Karpas-422 (cell line): ENCODE data around the gene WWOX. TPM values are rescaled to one million over a fixed set of nuclear protein-coding genes. Genes with fewer than 3 reads are reported as not detected.

Experiments
- DNase-seq: peaks from one replicate; pipeline ENCODE4 v3.0.0-alpha.2; 2015
- H2AFZ ChIP-seq: fragments of 200-600 bp; sonication (generic); 2 replicates; pipeline ENCODE4 v1.6.1; 2014; ENCODE audit warnings: antibody characterized with exemption, low read length, mixed read lengths
- H3K27ac ChIP-seq: fragments of 200-600 bp; sonication (generic); 2 replicates; pipeline ENCODE4 v1.5.1; 2014; ENCODE audit warnings: mild to moderate bottlenecking, low read length, moderate library complexity
- H3K27me3 ChIP-seq: fragments of 200-600 bp; sonication (generic); 2 replicates; pipeline ENCODE4 v1.6.1; 2014; ENCODE audit warnings: low read length, mixed read lengths
- H3K36me3 ChIP-seq: fragments of 200-600 bp; sonication (generic); 2 replicates; pipeline ENCODE4 v1.6.1; 2014; ENCODE audit warnings: low read length, mixed read lengths; ENCODE audit not compliant: insufficient read depth
- H3K4me1 ChIP-seq: fragments of 200-600 bp; sonication (generic); 2 replicates; pipeline ENCODE4 v1.6.1; 2014; ENCODE audit warnings: mild to moderate bottlenecking, low read length, mixed read lengths
- H3K4me2 ChIP-seq: fragments of 200-600 bp; sonication (generic); 2 replicates; pipeline ENCODE4 v1.6.1; 2014; ENCODE audit warnings: low read length, low read depth, mild to moderate bottlenecking; ENCODE audit not compliant: poor library complexity, severe bottlenecking
- H3K4me3 ChIP-seq: fragments of 200-600 bp; sonication (generic); 2 replicates; pipeline ENCODE4 v1.5.1; 2014; ENCODE audit warnings: mild to moderate bottlenecking, antibody characterized with exemption, low read length, mixed read lengths
- H3K79me2 ChIP-seq: fragments of 200-600 bp; sonication (generic); 2 replicates; pipeline ENCODE4 v1.6.1; 2014; ENCODE audit warnings: mild to moderate bottlenecking, low read length, mixed read lengths
- H3K9ac ChIP-seq: fragments of 200-600 bp; sonication (generic); 2 replicates; pipeline ENCODE4 v1.6.0; 2014; ENCODE audit warnings: low read length
- H3K9me2 ChIP-seq: fragments of 200-600 bp; sonication (generic), shearing (Covaris generic); replicated peaks from 2 replicates; pipeline ENCODE4 v1.6.0; 2014; ENCODE audit warnings: mild to moderate bottlenecking, low read length, moderate library complexity; ENCODE audit not compliant: insufficient read depth
- H3K9me3 ChIP-seq: fragments of 300-700, 200-600 bp; sonication (generic); 2 replicates; pipeline ENCODE4 v1.6.1; 2014; ENCODE audit warnings: low read length, mixed read lengths
- H4K20me1 ChIP-seq: fragments of 200-600 bp; sonication (generic); 2 replicates; pipeline ENCODE4 v1.6.1; 2014; ENCODE audit warnings: mild to moderate bottlenecking, antibody characterized with exemption, low read length, low read depth; ENCODE audit not compliant: insufficient read depth
- total RNA-seq: library from RNA; depleted of rRNA; stranded (reverse); fragments of >200 nt; shearing (Covaris generic); gene quantifications from 2 replicates; pipeline ENCODE4 v1.2.3, GENCODE V29; 2014; ENCODE audit warnings: low replicate concordance

The WWOX gene
- total RNA-seq, 1 experiment from 2014 or later, result 66.2 TPM

- Histone ChIP-seq H3K36me3 (no peaks in the 10 kb centered on the region), H3K27ac (no peak overlapping the region), H3K4me1 (no peaks in the 10 kb centered on the region), H3K9me3 (no peaks in the 10 kb centered on the region), H3K9ac (no peak overlapping the region), H4K20me1 (no peaks in the 10 kb centered on the region), H3K27me3 (no peaks in the 10 kb centered on the region), H3K9me2 (no peaks in the 10 kb centered on the region), H3K4me2 (no peak overlapping the region), H3K4me3 (no peak overlapping the region), H2AFZ (no peak overlapping the region), H3K79me2 (no peaks in the 10 kb centered on the region)
- no peak for DNase-seq
Measured at GRCh38 chr16:79077346-79077745, 977.9 kb downstream of the WWOX start.

- Histone ChIP-seq H3K4me2 (no peak overlapping the region), H3K9me3 (no peaks in the 10 kb centered on the region), H3K79me2 (no peaks in the 10 kb centered on the region), H3K27me3 (no peaks in the 10 kb centered on the region), H3K36me3 (no peaks in the 10 kb centered on the region), H3K4me1 (no peaks in the 10 kb centered on the region), H2AFZ (no peak overlapping the region), H3K4me3 (no peak overlapping the region), H4K20me1 (no peaks in the 10 kb centered on the region), H3K27ac (no peak overlapping the region), H3K9me2 (no peaks in the 10 kb centered on the region), H3K9ac (no peak overlapping the region)
- no peak for DNase-seq
Measured at GRCh38 chr16:79079656-79080420, 980.4 kb downstream of the WWOX start.

- Histone ChIP-seq H3K4me2 (no peak overlapping the region), H3K79me2 (no peaks in the 10 kb centered on the region), H4K20me1 (no peaks in the 10 kb centered on the region), H3K9ac (no peak overlapping the region), H3K27me3 (no peaks in the 10 kb centered on the region), H3K9me2 (no peaks in the 10 kb centered on the region), H3K4me3 (no peak overlapping the region), H3K9me3 (no peaks in the 10 kb centered on the region), H3K4me1 (no peaks in the 10 kb centered on the region), H3K27ac (no peak overlapping the region), H2AFZ (no peak overlapping the region), H3K36me3 (no peaks in the 10 kb centered on the region)
- DNase-seq, result no peak
Measured at GRCh38 chr16:79081297-79082066, 982.0 kb downstream of the WWOX start.

GRCh38 chr16:79082970-79083369 is 983.5 kb downstream of the WWOX start:
- no peaks in the 10 kb centered on the region for H3K9me3 ChIP-seq
- no peaks in the 10 kb centered on the region for H3K79me2 ChIP-seq
- no peak overlapping the region for H2AFZ ChIP-seq
- H3K36me3 ChIP-seq, result no peaks in the 10 kb centered on the region
- DNase-seq, result no peak
- H3K4me3 ChIP-seq, result no peak overlapping the region
- H3K4me1 ChIP-seq, result no peaks in the 10 kb centered on the region
- no peak overlapping the region for H3K27ac ChIP-seq
- H3K9me2 ChIP-seq, result no peaks in the 10 kb centered on the region
- no peaks in the 10 kb centered on the region for H4K20me1 ChIP-seq
- no peak overlapping the region for H3K9ac ChIP-seq
- no peaks in the 10 kb centered on the region for H3K27me3 ChIP-seq
- H3K4me2 ChIP-seq, result no peak overlapping the region

- no peak for DNase-seq
- H3K9ac ChIP-seq, result no peak overlapping the region
- no peak overlapping the region for H3K4me2 ChIP-seq
- H3K4me3 ChIP-seq, result no peak overlapping the region
- no peaks in the 10 kb centered on the region for H3K9me2 ChIP-seq
- no peaks in the 10 kb centered on the region for H3K79me2 ChIP-seq
- H3K27me3 ChIP-seq, result no peaks in the 10 kb centered on the region
- H3K27ac ChIP-seq, result no peak overlapping the region
- no peaks in the 10 kb centered on the region for H3K9me3 ChIP-seq
- no peaks in the 10 kb centered on the region for H4K20me1 ChIP-seq
- H3K36me3 ChIP-seq, result no peaks in the 10 kb centered on the region
- H2AFZ ChIP-seq, result no peak overlapping the region
- no peaks in the 10 kb centered on the region for H3K4me1 ChIP-seq
Measured at GRCh38 chr16:79083508-79084299, 984.2 kb downstream of the WWOX start.

- Histone ChIP-seq H3K4me1 (no peaks in the 10 kb centered on the region), H3K9ac (no peak overlapping the region), H3K9me3 (no peaks in the 10 kb centered on the region), H3K4me2 (no peak overlapping the region), H3K9me2 (no peaks in the 10 kb centered on the region), H4K20me1 (no peaks in the 10 kb centered on the region), H3K27ac (no peak overlapping the region), H3K36me3 (no peaks in the 10 kb centered on the region), H3K27me3 (no peaks in the 10 kb centered on the region), H3K4me3 (no peak overlapping the region), H3K79me2 (no peaks in the 10 kb centered on the region), H2AFZ (no peak overlapping the region)
- DNase-seq, result no peak
Measured at GRCh38 chr16:79088971-79089370, 989.5 kb downstream of the WWOX start.

GRCh38 chr16:79089735-79090284 is 990.4 kb downstream of the WWOX start:
- no peak for DNase-seq
- H3K9me3 ChIP-seq, result no peaks in the 10 kb centered on the region
- no peak overlapping the region for H2AFZ ChIP-seq
- no peaks in the 10 kb centered on the region for H3K27me3 ChIP-seq
- no peaks in the 10 kb centered on the region for H3K4me1 ChIP-seq
- no peak overlapping the region for H3K4me3 ChIP-seq
- H3K4me2 ChIP-seq, result no peak overlapping the region
- H4K20me1 ChIP-seq, result no peaks in the 10 kb centered on the region
- H3K79me2 ChIP-seq, result no peaks in the 10 kb centered on the region
- no peaks in the 10 kb centered on the region for H3K36me3 ChIP-seq
- no peak overlapping the region for H3K27ac ChIP-seq
- no peak overlapping the region for H3K9ac ChIP-seq
- no peaks in the 10 kb centered on the region for H3K9me2 ChIP-seq

- Histone ChIP-seq H3K36me3 (no peaks in the 10 kb centered on the region), H3K9ac (no peak overlapping the region), H3K4me3 (no peak overlapping the region), H4K20me1 (no peaks in the 10 kb centered on the region), H3K27ac (no peak overlapping the region), H3K79me2 (no peaks in the 10 kb centered on the region), H3K9me3 (no peaks in the 10 kb centered on the region), H3K4me2 (no peak overlapping the region), H3K27me3 (no peaks in the 10 kb centered on the region), H3K4me1 (no peaks in the 10 kb centered on the region), H2AFZ (no peak overlapping the region), H3K9me2 (no peaks in the 10 kb centered on the region)
- no peak for DNase-seq
Measured at GRCh38 chr16:79090966-79091365, 991.5 kb downstream of the WWOX start.
